WTC11 (cell line): ENCODE measurements around the gene ZNF775. TPM values are rescaled to one million over a fixed set of nuclear protein-coding genes. Genes with fewer than 3 reads are reported as not detected.

Source experiments
- ATAC-seq: fragments of 200-7000 bp; cut with Tn5 transposase; 2 replicates; pipeline ENCODE4 v1.10.0; 2021; ENCODE audit warnings: mild to moderate bottlenecking, moderate library complexity
- CTCF ChIA-PET: fragments of 300-600 bp; sonication (Branson Sonifier 250); formaldehyde crosslinking; loops from one replicate; lab custom pipeline; 2021; ENCODE audit warnings: antibody characterized with exemption; lab: Charles Lee
- POLR2A ChIA-PET: fragments of 350-600 bp; sonication (Branson Sonifier 250); formaldehyde crosslinking; loops from one replicate; lab custom pipeline; 2021; ENCODE audit warnings: antibody characterized with exemption; lab: Charles Lee
- DNase-seq: peaks from one replicate; pipeline ENCODE4 v3.0.0; 2021; ENCODE audit warnings: low spot score
- H3K27ac Mint-ChIP-seq: 2 replicates; pipeline ENCODE4 v1.8.0; 2021; ENCODE audit warnings: mixed read lengths
- H3K27me3 Mint-ChIP-seq: 2 replicates; pipeline ENCODE4 v1.8.0; 2021; ENCODE audit warnings: low read depth, mild to moderate bottlenecking, moderate library complexity, mixed read lengths
- H3K36me3 Mint-ChIP-seq: 2 replicates; pipeline ENCODE4 v1.8.0; 2021; ENCODE audit warnings: mixed read lengths
- H3K4me1 Mint-ChIP-seq: 2 replicates; pipeline ENCODE4 v1.8.0; 2022; ENCODE audit warnings: mixed read lengths
- H3K4me3 Mint-ChIP-seq: 2 replicates; pipeline ENCODE4 v1.8.0; 2021; ENCODE audit warnings: mild to moderate bottlenecking, moderate library complexity, mixed read lengths
- H3K9me3 Mint-ChIP-seq: 2 replicates; pipeline ENCODE4 v1.8.0; 2021; ENCODE audit warnings: mixed read lengths
- ARID4B ChIP-seq: sonication (generic); formaldehyde crosslinking; IDR thresholded peaks from 2 replicates; pipeline ENCODE4 v1.8.0; 2023; ENCODE audit warnings: missing genetic modification reagents, mild to moderate bottlenecking, borderline replicate concordance
- ATF3 ChIP-seq: sonication (generic); formaldehyde crosslinking; conservative IDR thresholded peaks from 2 replicates; pipeline ENCODE4 v1.8.1; 2022; ENCODE audit warnings: mild to moderate bottlenecking, missing genetic modification reagents
- CTCF ChIP-seq: fragments of 200-600 bp; IDR thresholded peaks from 2 replicates; pipeline ENCODE4 v1.8.0; 2022; ENCODE audit warnings: antibody characterized with exemption
- E2F5 ChIP-seq: sonication (generic); formaldehyde crosslinking; IDR thresholded peaks from 2 replicates; pipeline ENCODE4 v1.8.1; 2022; ENCODE audit warnings: mild to moderate bottlenecking, moderate library complexity, missing genetic modification reagents
- ETV6 ChIP-seq: sonication (generic); formaldehyde crosslinking; IDR thresholded peaks from 2 replicates; pipeline ENCODE4 v1.8.1; 2022; ENCODE audit warnings: mild to moderate bottlenecking, missing genetic modification reagents
- FOXK1 ChIP-seq: sonication (generic); formaldehyde crosslinking; IDR thresholded peaks from 2 replicates; pipeline ENCODE4 v1.8.0; 2022; ENCODE audit warnings: mild to moderate bottlenecking, moderate library complexity, missing genetic modification reagents
- FOXP1 ChIP-seq: sonication (generic); formaldehyde crosslinking; IDR thresholded peaks from 2 replicates; pipeline ENCODE4 v1.8.0; 2022; ENCODE audit warnings: missing genetic modification reagents, mild to moderate bottlenecking, moderate library complexity, borderline replicate concordance
- IRF1 ChIP-seq: sonication (generic); formaldehyde crosslinking; IDR thresholded peaks from 2 replicates; pipeline ENCODE4 v1.8.0; 2023; ENCODE audit warnings: missing genetic modification reagents
- NFYB ChIP-seq: sonication (generic); formaldehyde crosslinking; conservative IDR thresholded peaks from 2 replicates; pipeline ENCODE4 v1.8.0; 2022; ENCODE audit warnings: low read depth, missing genetic modification reagents
- NR1H2 ChIP-seq: sonication (generic); formaldehyde crosslinking; IDR thresholded peaks from 2 replicates; pipeline ENCODE4 v1.9.0; 2021; ENCODE audit warnings: mild to moderate bottlenecking, moderate library complexity, missing genetic modification reagents
- NR3C1 ChIP-seq: sonication (generic); formaldehyde crosslinking; conservative IDR thresholded peaks from 2 replicates; pipeline ENCODE4 v1.8.1; 2023; ENCODE audit warnings: low read depth, mild to moderate bottlenecking, missing genetic modification reagents
- SOX15 ChIP-seq: fragments of 250-450 bp; sonication (Bioruptor Pico); IDR thresholded peaks from 2 replicates; pipeline ENCODE4 v1.9.0; 2021; ENCODE audit warnings: mild to moderate bottlenecking
- TP53 ChIP-seq: sonication (generic); formaldehyde crosslinking; IDR thresholded peaks from 2 replicates; pipeline ENCODE4 v1.8.1; 2023; ENCODE audit warnings: mild to moderate bottlenecking, missing genetic modification reagents
- ZNF281 ChIP-seq: sonication (generic); formaldehyde crosslinking; IDR thresholded peaks from 2 replicates; pipeline ENCODE4 v1.8.0; 2023; ENCODE audit warnings: mild to moderate bottlenecking, missing genetic modification reagents
- ZNF423 ChIP-seq: fragments of 250-450 bp; sonication (Bioruptor Pico); IDR thresholded peaks from 2 replicates; pipeline ENCODE4 v2.1.2; 2022; ENCODE audit warnings: mild to moderate bottlenecking, moderate library complexity
- total RNA-seq: library from RNA; stranded (reverse); gene quantifications from 3 replicates; pipeline ENCODE4 v1.2.3, GENCODE V29; 2021

The ZNF775 gene
- total RNA-seq, 1 experiment from 2014 or later, result 25.4 TPM

- TF ChIP-seq CTCF (no peak), E2F5 (CRISPR knock-in tag) (no peak), FOXK1 (no peak), IRF1 (CRISPR knock-in tag) (no peak), SOX15 (no peak), ZNF423 (CRISPR knock-in tag) (no peak), FOXP1 (CRISPR knock-in tag) (0 out of 2 replicates have a peak, but pooled peaks have one; percentile 41), NFYB (CRISPR knock-in tag) (no peak)
Observed at GRCh38 chr7:150333659-150334058, 45.5 kb upstream of the ZNF775 start (continued).

- TF ChIP-seq ARID4B (CRISPR knock-in tag) (no peak), ZNF281 (CRISPR knock-in tag) (no peak), NR1H2 (CRISPR knock-in tag) (no peak), ETV6 (CRISPR knock-in tag) (no peak), TP53 (CRISPR knock-in tag) (no peak), NR3C1 (CRISPR knock-in tag) (no peak), ATF3 (no peak)
- DNase-seq, result no peak
- Mint-ChIP-seq H3K4me1 (peaks cover 77% of the 10 kb centered on the region), H3K27ac (peak overlapping the region; percentile 90), H3K27me3 (no peaks in the 10 kb centered on the region), H3K9me3 (no peaks in the 10 kb centered on the region), H3K36me3 (peaks cover 25% of the 10 kb centered on the region), H3K4me3 (no peak overlapping the region)
- no peak for ATAC-seq
- ChIA-PET CTCF (interaction anchor here (0.7 to 1.1 kb wide), 2 partner anchors 48 to 49 kb away, joined by 3 to 4 read pairs; no protein-coding TSS in a partner anchor), POLR2A (interaction anchor here (1.6 kb wide), 2 partner anchors 28 to 68 kb away, joined by 3 to 10 read pairs; no protein-coding TSS in a partner anchor)
Observed at GRCh38 chr7:150334108-150334507, 45.0 kb upstream of the ZNF775 start.
